Measurements from ENCODE around the gene SLC8A1.
"Not testable (repeated sequence)": the region's sequence is repeated elsewhere in the genome, so short reads cannot be mapped to it uniquely, and the experiment has no call there.

The SLC8A1 gene

GRCh38 chr2:40097691-40098385 lies 354.1 kb downstream of the SLC8A1 start:
- DNase-seq, result no peak

- no peak for DNase-seq
Observed at GRCh38 chr2:40096360-40096759, 355.5 kb downstream of the SLC8A1 start.

DNA sequence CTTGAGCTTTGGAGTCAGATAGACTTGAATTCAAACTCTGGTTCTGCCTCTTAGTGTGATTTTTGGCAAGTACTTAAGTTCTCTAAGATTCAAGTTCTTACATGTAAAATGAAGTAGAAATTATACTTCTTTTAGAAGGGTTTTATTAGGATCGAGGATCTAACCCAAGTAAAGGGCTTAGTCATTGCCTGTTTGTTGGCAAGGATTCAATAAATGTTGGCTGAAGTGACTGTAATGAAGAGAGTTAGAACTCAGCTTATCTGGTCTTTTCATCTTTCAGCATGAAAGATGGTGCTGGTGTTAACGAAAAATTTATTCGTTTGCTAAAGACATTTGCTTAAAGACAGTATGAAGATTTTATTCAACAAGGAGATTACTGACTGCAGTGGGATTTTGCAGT lies 356.9 kb downstream of the SLC8A1 start:
- DNase-seq, result peak; percentile 58

GRCh38 chr2:40094451-40094850 lies 357.4 kb downstream of the SLC8A1 start:
- no peak for DNase-seq

DNA sequence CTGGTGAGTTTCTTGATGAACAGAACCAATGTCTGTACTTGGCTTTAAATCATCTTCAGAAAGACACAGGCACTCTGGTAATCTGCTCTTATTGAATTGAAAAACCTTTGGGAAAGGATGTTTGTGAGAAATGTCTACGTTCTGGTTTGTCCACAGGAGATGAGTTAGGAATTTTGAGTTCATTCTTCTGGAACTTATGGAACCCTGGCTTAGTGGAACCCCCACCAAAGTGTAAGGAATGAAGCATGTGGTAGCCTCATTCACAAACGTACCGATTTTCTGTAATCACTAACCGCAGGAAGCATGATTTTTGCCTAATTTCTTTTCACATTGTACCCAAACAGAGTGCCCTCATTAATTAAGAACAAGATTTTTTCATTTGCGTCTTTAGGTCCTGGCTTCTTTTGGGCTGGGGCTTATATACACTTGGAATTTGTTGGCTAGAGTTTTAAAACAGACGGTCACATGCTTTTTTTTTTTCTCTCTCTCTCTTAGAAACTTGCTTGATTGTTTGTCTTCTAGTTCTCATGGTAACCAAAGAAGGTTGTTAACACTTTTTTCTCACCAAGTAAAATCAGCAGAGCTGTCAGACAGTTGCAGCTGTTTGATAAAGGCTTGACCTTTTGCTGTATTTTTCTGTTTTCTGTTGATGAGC lies 358.7 kb downstream of the SLC8A1 start:
- no peak for DNase-seq

DNA sequence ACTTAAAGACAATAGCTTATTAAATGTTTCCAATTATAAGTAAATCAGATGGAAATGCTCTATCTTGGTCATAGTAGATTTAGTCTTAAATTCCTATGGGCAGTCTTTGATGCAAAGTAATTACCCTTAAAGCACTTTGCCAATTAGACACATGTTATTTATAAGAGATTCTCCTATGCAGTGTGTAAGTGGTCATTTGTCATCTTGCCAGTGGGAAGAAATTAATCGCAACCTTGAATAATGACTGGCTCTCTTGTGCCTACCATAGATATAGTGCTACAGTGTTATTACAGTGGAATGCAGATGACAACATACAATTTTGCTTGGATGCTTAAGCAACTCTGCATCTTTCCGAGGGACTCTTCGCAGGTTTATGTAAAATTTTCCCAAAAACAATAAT lies 361.8 kb downstream of the SLC8A1 start:
- no peak for DNase-seq

DNA sequence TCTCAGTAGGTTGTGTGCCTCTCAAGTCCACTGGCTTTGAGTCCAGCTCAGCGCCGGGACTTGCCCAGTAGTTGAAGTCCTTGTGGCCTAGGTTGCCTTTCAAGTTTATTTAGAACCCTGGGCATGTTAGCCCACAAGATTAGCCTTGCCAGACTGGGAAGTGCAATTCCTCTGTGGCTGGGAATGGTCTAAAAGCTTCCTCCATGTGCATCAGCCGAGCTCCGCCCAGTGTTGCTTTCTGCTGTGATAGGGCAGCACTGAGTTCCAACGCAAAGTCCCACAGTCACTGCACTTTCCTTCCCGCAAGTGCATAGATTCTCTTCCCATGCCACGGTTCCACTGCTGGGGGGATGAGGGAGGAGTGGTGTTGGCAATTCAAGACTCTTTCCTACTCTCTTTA lies 364.0 kb downstream of the SLC8A1 start:
- DNase-seq, result no peak

DNA sequence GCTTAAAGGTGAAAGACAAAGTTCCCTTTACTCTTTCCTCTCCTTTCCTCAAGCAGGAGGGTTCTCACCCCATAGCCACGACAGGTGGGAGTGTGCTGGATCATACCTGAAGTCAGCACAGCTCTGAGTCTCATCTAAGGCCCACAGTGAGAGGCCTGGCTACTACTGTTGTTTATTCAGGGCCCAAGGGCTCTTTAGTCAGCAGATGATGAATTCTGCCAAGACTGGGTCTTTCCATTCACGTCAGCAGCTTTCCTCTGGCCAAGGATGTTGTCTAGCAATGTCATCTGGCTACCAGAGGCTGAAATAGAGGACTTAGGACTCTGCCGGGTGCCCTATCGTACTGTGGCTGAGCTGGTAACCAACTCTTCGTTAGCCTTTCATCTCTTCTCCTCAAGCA lies 364.5 kb downstream of the SLC8A1 start:
- no peak for DNase-seq

DNA sequence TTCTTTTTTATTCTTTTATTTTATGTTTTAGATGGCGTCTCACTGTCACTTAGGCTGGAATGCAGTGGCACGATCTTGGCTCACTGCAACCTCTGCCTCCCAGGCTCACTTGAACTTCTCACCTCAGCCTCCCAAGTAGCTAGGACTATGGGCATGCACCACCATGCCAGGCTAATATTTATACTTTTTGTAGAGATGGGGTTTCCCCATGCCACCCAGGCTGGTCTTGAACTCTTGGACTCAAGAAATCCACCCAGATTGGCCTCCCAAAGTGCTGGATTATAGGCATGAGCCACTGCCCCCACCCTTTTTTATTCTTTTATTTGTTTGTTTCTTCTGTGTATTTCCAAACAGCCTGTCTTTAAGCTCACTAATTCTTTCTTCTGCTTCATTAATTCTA lies 366.1 kb downstream of the SLC8A1 start:
- no peak for DNase-seq

DNA sequence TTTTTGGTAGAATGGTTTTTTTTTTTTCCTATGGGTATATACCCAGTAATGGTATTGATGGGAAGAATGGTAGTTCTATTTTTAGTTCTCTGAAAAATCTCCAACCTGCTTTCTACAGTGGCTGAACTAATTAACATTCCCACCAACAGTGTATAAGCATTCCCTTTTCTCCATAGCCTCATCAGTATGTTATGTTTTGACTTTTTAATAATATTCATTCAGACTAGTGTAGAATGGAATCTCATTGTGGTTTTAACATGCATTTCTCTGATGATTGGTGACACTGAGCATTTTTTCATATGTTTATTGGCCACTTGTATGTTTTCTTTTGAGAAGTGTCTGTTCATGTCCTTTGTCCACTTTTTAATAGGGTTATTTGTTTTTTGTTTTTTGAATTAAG lies 378.6 kb downstream of the SLC8A1 start:
- DNase-seq, result not testable (repeated sequence)

- no peak for DNase-seq
Observed at GRCh38 chr2:40072442-40073232, 379.3 kb downstream of the SLC8A1 start.

DNA sequence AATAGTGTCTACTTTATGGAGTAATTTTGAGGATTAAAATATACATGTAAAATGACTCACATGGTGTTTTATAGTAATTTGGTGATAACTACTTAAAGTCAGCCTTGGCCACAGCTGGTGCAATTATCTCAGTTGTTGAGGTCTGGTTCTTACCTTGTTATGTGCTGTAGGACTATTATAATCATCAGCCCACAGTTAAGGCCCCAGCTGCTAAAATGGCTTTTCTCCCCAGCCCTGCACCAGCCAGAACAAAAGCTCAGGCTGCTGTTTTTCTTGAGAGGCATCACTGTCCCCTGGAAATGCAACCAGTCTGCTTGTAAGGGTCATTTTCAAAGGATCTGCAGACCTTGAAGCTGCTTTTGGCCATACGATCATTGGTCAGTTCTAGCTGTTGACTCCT lies 389.5 kb downstream of the SLC8A1 start:
- no peak for DNase-seq

GRCh38 chr2:40049781-40050180 lies 402.1 kb downstream of the SLC8A1 start:
- DNase-seq, result no peak

GRCh38 chr2:40048506-40048905 lies 403.4 kb downstream of the SLC8A1 start:
- no peak for DNase-seq

GRCh38 chr2:40047406-40047805 lies 404.5 kb downstream of the SLC8A1 start:
- no peak for DNase-seq
